DMS153 treated with DMSO at 0.1 percent for 48 hours (cell line): ENCODE measurements around the gene EIPR1.
A peak's percentile ranks its signal among the peaks of the same experiment; 100 is the strongest.
"Not testable (repeated sequence)": the region's sequence is repeated elsewhere in the genome, so short reads cannot be mapped to it uniquely, and the experiment has no call there.

Source experiments
- DNase-seq: peaks from one replicate; lab custom pipeline; 2025; ENCODE audit not compliant: unreplicated experiment; lab: John Stamatoyannopoulos, UW

EIPR1 gene

GRCh38 chr2:3182848-3183247 lies 194.8 kb downstream of the EIPR1 start:
- no peak for DNase-seq

- no peak for DNase-seq
Measured at GRCh38 chr2:3181416-3182010, 196.1 kb downstream of the EIPR1 start.

GRCh38 chr2:3180909-3181221 lies 196.8 kb downstream of the EIPR1 start:
- DNase-seq: not testable (repeated sequence)

GRCh38 chr2:3180082-3180908 lies 197.3 kb downstream of the EIPR1 start:
- no peak for DNase-seq

GRCh38 chr2:3179626-3180025 lies 198.0 kb downstream of the EIPR1 start:
- no peak for DNase-seq

GRCh38 chr2:3179208-3179607 lies 198.4 kb downstream of the EIPR1 start:
- no peak for DNase-seq

- DNase-seq: no peak
Measured at GRCh38 chr2:3178578-3179031, 199.0 kb downstream of the EIPR1 start.

- DNase-seq: no peak
Measured at GRCh38 chr2:3177891-3178577, 199.6 kb downstream of the EIPR1 start.

- no peak for DNase-seq
Measured at GRCh38 chr2:3176869-3177255, 200.8 kb downstream of the EIPR1 start.

GRCh38 chr2:3176071-3176868 lies 201.3 kb downstream of the EIPR1 start:
- no peak for DNase-seq

- DNase-seq: no peak
Measured at GRCh38 chr2:3175568-3175955, 202.1 kb downstream of the EIPR1 start.

- no peak for DNase-seq
Measured at GRCh38 chr2:3174626-3175567, 202.7 kb downstream of the EIPR1 start.

- peak; percentile 10 for DNase-seq
Measured at GRCh38 chr2:3173031-3173430, 204.6 kb downstream of the EIPR1 start.

GRCh38 chr2:3172265-3172935 lies 205.2 kb downstream of the EIPR1 start:
- peak; percentile 79 for DNase-seq

GRCh38 chr2:3171564-3172264 lies 205.9 kb downstream of the EIPR1 start:
- DNase-seq: peak; percentile 17

- DNase-seq: no peak
Measured at GRCh38 chr2:3170792-3171455, 206.7 kb downstream of the EIPR1 start.

GRCh38 chr2:3169106-3169870 lies 208.3 kb downstream of the EIPR1 start:
- DNase-seq: no peak
